B cell (primary cell): ENCODE results near the gene SEPHS2.
"Not testable (repeated sequence)": the region's sequence is repeated elsewhere in the genome, so short reads cannot be mapped to it uniquely, and the experiment has no call there.

Experiments used
- EZH2 ChIP-seq: IDR thresholded peaks from 2 replicates; pipeline ENCODE4 v1.6.1; 2012; ENCODE audit warnings: borderline replicate concordance, low read depth, mild to moderate bottlenecking, moderate library complexity, low read length; ENCODE audit not compliant: insufficient read depth, poor library complexity, severe bottlenecking
- TF ChIP-seq, protein P1 (sequence below): fragments of 200-600 bp; IDR thresholded peaks from one replicate; pipeline ENCODE4 v1.8.0; 2022; ENCODE audit warnings: antibody characterized with exemption, mild to moderate bottlenecking

GRCh38 chr16:30396627-30397026, 49.0 kb downstream of the SEPHS2 start:
- TF ChIP-seq, protein P1, sequence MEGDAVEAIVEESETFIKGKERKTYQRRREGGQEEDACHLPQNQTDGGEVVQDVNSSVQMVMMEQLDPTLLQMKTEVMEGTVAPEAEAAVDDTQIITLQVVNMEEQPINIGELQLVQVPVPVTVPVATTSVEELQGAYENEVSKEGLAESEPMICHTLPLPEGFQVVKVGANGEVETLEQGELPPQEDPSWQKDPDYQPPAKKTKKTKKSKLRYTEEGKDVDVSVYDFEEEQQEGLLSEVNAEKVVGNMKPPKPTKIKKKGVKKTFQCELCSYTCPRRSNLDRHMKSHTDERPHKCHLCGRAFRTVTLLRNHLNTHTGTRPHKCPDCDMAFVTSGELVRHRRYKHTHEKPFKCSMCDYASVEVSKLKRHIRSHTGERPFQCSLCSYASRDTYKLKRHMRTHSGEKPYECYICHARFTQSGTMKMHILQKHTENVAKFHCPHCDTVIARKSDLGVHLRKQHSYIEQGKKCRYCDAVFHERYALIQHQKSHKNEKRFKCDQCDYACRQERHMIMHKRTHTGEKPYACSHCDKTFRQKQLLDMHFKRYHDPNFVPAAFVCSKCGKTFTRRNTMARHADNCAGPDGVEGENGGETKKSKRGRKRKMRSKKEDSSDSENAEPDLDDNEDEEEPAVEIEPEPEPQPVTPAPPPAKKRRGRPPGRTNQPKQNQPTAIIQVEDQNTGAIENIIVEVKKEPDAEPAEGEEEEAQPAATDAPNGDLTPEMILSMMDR = not testable (repeated sequence)
- TF ChIP-seq EZH2 = not testable (repeated sequence)
